GM18861 (cell line): ENCODE data around the gene CCDC200.
A peak's percentile ranks its signal among the peaks of the same experiment; 100 is the strongest.
"Not testable (repeated sequence)": the region's sequence is repeated elsewhere in the genome, so short reads cannot be mapped to it uniquely, and the experiment has no call there.

Experiments
- ATAC-seq: cut with Tn5 transposase; IDR thresholded peaks from one replicate; pipeline ENCODE4 v1.9.1; 2021; ENCODE audit not compliant: unreplicated experiment

Gene CCDC200

GRCh38 chr17:43216762-43217613 is 11.4 kb downstream of the CCDC200 start:
- ATAC-seq = no peak

- ATAC-seq = no peak
Observed at GRCh38 chr17:43216369-43216761, 12.1 kb downstream of the CCDC200 start.

GRCh38 chr17:43215341-43215740 is 13.1 kb downstream of the CCDC200 start:
- no peak for ATAC-seq

GRCh38 chr17:43213545-43213944 is 14.9 kb downstream of the CCDC200 start:
- no peak for ATAC-seq

- no peak for ATAC-seq
Observed at GRCh38 chr17:43212641-43213490, 15.6 kb downstream of the CCDC200 start.

GRCh38 chr17:43211480-43212402 is 16.7 kb downstream of the CCDC200 start, which contains the start of gene TMEM106A:
TMEM106A (plus strand) TSS chr17:43211875; CDS start chr17:43213042, 1,167 bp downstream.
- ATAC-seq = peak; percentile 44

- no peak for ATAC-seq
Observed at GRCh38 chr17:43211123-43211479, 17.3 kb downstream of the CCDC200 start.

GRCh38 chr17:43210576-43210975 is 17.8 kb downstream of the CCDC200 start:
- ATAC-seq = no peak

- ATAC-seq = not testable (repeated sequence)
Observed at GRCh38 chr17:43203013-43203412, 25.4 kb downstream of the CCDC200 start.

GRCh38 chr17:43200127-43200526 is 28.3 kb downstream of the CCDC200 start:
- ATAC-seq = no peak

GRCh38 chr17:43199633-43200032 is 28.8 kb downstream of the CCDC200 start:
- ATAC-seq = no peak

- no peak for ATAC-seq
Observed at GRCh38 chr17:43193251-43193650, 35.2 kb downstream of the CCDC200 start.

GRCh38 chr17:43186656-43187055 is 41.8 kb downstream of the CCDC200 start:
- not testable (repeated sequence) for ATAC-seq

GRCh38 chr17:43183921-43184320 is 44.5 kb downstream of the CCDC200 start:
- ATAC-seq = no peak

GRCh38 chr17:43176119-43176570 is 52.3 kb downstream of the CCDC200 start:
- no peak for ATAC-seq

GRCh38 chr17:43175213-43176118 is 53.0 kb downstream of the CCDC200 start:
- ATAC-seq = no peak

- no peak for ATAC-seq
Observed at GRCh38 chr17:43171586-43172487, 56.6 kb downstream of the CCDC200 start.
